GM13977 (cell line): ENCODE data around the gene ARL15.

Source experiments
- DNase-seq: peaks from one replicate; pipeline ENCODE4 v3.0.0; 2012; ENCODE audit warnings: low spot score
- CTCF ChIP-seq: IDR thresholded peaks from 2 replicates; pipeline ENCODE4 v1.5.1; 2012; ENCODE audit warnings: mild to moderate bottlenecking, control low read depth; ENCODE audit not compliant: insufficient read depth; ENCODE audit errors: extremely low read depth, missing control alignments
- in situ Hi-C: fragments of 300-500 bp; cut with MboI; formaldehyde crosslinking; loops from one replicate; pipeline ENCODE4 v1.12.0; 2022; ENCODE audit warnings: low sequenced_read_pairs, low pct_unique_long_range_greater_than_20kb, mixed read lengths, inconsistent platforms; ENCODE audit not compliant: unreplicated experiment

The ARL15 gene

GRCh38 chr5:54306893-54307292 lies 3.5 kb downstream of the ARL15 start:
- in situ Hi-C loops = no loop called here
- no peak for DNase-seq
- TF ChIP-seq CTCF = no peak

GRCh38 chr5:54305737-54306136 lies 4.6 kb downstream of the ARL15 start:
- no peak for DNase-seq
- in situ Hi-C loops = no loop called here
- no peak for TF ChIP-seq CTCF

DNA sequence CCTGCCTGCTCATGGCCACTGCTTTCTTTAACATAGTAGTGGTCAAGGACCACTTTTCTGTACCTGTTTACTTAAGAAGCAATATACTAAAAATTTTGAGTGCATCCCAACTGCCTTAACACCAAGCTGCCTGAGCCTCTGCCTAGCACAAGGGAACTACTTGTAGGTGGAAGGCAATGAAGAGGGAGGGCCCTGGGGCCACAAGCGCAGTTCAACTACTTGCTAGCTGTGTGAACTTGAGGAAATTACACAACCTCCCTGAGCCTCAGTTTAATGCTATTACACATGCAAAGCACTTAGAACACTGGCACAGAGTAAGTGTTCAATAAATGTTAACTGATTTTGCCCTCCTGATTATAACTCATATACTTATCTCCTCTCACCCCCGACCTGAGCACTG lies 6.3 kb downstream of the ARL15 start:
- no peak for DNase-seq
- TF ChIP-seq CTCF = no peak
- in situ Hi-C loops = no loop called here

GRCh38 chr5:54302267-54302687 lies 8.1 kb downstream of the ARL15 start:
- DNase-seq = no peak
- in situ Hi-C loops = no loop called here
- no peak for TF ChIP-seq CTCF

DNA sequence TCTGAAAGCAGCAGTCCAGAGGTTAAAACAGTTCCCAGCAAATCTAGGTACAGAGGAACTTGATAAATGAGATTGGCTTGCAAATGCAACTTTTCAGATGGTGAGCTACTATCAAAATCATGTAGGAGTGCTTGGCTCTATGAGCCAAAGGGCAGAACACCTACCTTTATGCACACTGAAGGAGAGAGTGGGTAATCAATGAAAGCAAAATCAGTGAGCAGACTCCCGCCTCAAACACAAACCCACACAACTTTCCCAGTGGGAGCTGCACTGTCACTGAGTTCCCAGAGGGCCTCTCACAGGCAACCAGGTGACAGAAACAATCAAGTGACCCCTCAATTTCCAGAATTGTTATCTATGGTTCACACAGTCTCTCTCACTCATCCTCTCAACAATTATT lies 8.5 kb downstream of the ARL15 start:
- in situ Hi-C loops = no loop called here
- DNase-seq = no peak
- no peak for TF ChIP-seq CTCF

GRCh38 chr5:54301220-54301619 lies 9.2 kb downstream of the ARL15 start:
- no peak for DNase-seq
- in situ Hi-C loops = no loop called here

More at GRCh38 chr5:54301220-54301619, 9.2 kb downstream of the ARL15 start:
- no peak for TF ChIP-seq CTCF
